ENCODE results near the gene USP2.

Gene USP2

DNA sequence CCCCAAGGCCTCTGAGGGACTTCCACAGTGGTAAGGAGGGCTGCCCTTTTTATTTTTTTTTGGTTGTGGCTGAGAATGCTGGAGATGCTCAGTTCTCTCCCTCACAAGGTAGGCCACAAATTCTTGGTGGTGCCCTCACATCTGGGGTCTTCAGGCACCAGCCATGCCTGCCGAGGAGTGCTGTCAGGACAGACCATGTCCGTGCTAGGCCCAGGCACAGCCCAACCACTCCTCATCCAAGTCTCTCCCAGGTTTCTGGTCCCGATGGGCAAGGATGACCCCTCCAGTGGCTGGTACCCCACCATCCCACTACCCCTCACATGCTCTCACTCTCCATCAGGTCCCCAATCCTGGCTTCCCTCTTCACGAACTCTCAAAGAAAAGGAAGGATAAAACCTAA is 37.3 kb upstream of the USP2 start:
- TF ChIP-seq, protein P1, sequence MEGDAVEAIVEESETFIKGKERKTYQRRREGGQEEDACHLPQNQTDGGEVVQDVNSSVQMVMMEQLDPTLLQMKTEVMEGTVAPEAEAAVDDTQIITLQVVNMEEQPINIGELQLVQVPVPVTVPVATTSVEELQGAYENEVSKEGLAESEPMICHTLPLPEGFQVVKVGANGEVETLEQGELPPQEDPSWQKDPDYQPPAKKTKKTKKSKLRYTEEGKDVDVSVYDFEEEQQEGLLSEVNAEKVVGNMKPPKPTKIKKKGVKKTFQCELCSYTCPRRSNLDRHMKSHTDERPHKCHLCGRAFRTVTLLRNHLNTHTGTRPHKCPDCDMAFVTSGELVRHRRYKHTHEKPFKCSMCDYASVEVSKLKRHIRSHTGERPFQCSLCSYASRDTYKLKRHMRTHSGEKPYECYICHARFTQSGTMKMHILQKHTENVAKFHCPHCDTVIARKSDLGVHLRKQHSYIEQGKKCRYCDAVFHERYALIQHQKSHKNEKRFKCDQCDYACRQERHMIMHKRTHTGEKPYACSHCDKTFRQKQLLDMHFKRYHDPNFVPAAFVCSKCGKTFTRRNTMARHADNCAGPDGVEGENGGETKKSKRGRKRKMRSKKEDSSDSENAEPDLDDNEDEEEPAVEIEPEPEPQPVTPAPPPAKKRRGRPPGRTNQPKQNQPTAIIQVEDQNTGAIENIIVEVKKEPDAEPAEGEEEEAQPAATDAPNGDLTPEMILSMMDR (IDR thresholded peaks at IDR 0.05; ENCODE audit: low read length, missing control alignments), result no peak
- DNase-seq (ENCODE audit: low read depth), result no peak
- no peak overlapping the region for H3K4me3 ChIP-seq (replicated peaks; ENCODE audit: low read depth, low read length)

DNA sequence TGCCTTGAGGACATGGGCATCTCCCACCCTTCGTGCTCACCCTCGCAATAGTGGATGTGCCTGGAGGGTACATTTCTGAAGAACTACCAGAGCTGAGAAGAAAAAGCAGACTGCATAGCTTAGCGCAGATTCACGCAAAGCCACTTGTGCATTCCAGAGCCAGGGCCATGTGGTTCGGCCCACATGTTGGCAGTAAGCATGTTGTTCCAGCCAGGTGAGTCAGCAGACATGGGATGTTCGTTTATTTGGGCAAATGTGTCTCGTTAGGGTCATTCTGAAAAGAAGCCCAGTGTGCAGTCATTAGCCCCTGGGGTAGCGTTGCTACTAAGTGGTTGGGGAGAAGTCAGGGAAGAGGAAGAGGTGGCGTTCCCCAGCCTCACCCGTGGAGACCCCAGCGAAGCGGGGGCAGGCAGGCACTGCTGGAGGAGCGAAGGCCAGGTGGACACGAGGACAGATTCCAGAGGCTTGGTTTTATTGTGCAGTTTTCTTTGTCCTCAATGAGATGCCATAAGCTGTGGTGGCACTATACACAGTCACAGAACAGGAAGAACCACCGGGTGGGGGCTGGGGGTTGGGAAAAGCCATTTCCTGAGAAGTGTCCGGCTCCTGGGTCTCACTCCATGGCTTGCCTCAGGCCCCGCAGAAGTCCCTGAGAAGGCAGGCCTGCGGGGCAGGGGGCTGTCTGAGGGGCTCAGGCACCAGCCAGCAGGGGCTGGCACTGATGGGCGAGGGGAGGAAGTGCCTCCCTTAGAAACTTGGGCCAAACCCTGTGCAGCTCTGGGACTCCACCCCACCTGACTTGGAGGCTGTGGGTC is 36.4 kb upstream of the USP2 start:
- DNase-seq (ENCODE audit: low read depth), result peak; percentile 70
- no peak overlapping the region for H3K4me3 ChIP-seq (replicated peaks; ENCODE audit: low read depth, low read length)

DNA sequence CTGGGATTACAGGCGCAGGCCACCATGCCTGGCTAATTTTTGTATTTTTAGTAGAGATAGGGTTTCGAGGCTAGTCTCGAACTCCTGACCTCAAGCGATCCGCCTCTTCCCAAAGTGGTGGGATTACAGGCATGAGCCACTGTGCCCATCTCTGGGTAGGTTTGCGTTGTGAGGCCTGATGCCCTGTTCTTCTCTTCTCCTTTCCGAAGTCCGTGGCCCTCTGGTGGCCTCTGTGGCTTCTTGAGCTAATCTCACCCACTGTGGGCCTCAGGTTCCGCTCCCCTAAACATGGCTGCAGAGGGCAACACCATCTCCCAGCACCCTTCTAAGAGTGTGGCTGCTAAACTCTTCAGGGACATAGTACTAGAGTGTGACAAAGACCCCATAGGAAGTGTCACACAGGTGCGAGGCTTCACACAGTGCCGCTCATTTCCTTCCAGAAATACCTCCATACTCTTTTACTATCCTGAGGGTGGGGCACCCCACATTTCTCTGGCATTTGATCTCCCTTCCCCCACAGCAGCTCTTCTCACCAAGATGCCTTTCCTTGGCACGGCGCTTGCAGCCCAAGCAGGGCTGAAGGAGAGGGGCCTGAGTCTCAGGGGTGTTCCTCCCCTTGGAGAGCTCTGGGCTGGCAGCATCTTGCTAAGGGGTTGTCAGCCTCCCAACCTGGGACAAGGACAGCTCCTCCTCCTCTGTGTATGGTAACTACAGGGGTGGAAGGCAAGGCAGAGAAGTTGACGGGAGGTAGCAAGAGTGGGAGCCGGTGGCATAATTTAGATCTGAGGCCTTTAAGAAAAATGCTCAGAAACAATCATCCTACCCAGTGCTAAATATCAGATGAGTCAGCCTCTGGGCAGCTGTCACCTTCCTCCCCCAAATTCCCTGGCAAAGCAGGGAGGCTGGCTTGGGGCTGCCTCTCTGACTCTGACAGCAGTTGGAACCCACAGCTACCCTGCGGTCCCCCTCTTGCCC is 35.4 kb upstream of the USP2 start:
- peak; percentile 59 for DNase-seq (ENCODE audit: low read depth)
- TF ChIP-seq, protein P1 (IDR thresholded peaks at IDR 0.05; ENCODE audit: low read length, missing control alignments), result no peak
- H3K4me3 ChIP-seq (replicated peaks; ENCODE audit: low read depth, low read length), result no peak overlapping the region

More for the DNA sequence above, 36.4 kb upstream of the USP2 start:
- TF ChIP-seq, protein P1 (IDR thresholded peaks at IDR 0.05; ENCODE audit: low read length, missing control alignments), result no peak

DNA sequence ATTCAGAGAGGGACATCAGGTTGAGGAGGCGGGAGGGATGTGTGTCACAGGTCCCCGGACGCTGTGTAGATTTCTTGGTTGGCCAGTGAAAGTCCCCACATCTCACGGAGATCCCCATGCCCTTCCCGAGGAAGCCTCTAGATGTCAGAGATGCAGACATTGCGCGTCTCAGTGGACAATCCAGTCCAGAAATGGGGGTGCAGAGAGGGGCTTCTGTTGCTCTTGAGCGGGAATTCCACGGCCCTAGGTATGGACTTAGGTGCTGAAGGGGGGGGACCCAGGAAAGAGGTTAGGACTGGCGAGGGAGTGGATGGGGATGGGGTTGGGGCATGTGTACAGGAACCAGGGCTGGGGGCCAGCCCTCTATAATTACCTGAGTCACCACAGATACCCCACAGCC is 34.5 kb upstream of the USP2 start:
- no peak for DNase-seq (ENCODE audit: low read depth)
- TF ChIP-seq, protein P1 (IDR thresholded peaks at IDR 0.05; ENCODE audit: low read length, missing control alignments), result no peak

DNA sequence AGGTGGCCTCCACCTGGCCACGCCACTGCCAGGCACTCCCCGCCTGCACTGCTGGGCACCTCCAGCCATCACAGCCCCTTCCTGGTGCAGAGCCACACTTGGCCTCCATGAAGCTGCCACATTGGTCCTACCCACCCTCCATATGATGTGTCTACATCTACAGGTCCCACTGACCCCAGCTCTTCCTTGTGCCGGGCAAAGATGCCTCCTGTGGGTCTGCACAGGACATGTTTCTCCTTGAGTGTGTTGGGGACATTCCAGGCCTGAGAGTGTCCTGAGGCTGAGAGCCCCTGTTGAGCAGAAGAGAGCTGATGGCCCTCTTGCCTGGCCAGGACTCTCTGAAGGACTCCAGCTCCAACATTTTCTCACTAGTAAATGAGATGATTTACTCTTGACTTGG is 34.0 kb upstream of the USP2 start:
- H3K4me3 ChIP-seq (replicated peaks; ENCODE audit: low read depth, low read length), result no peak overlapping the region
- no peak for DNase-seq (ENCODE audit: low read depth)
- TF ChIP-seq, protein P1 (IDR thresholded peaks at IDR 0.05; ENCODE audit: low read length, missing control alignments), result no peak

More for the DNA sequence above, 34.5 kb upstream of the USP2 start:
- no peak overlapping the region for H3K4me3 ChIP-seq (replicated peaks; ENCODE audit: low read depth, low read length)

DNA sequence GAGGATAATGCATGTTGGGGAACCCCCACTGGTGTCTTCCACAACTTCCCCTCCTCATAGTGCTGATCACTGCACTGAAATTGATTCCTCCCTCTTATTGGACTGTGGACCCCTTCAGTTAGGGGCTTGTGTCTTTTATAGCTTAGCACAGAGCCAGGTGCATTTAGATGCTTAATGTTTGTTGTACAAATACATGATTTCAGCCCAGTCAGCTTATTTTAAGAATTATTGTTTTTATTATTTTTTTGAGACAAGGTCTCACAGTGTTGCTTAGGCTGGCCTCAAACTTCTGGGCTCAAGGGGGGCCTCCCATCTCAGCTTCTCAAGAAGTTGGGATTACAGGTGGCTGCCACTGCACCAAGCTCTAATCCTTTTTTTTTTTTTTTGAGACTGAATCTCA is 33.2 kb upstream of the USP2 start:
- TF ChIP-seq, protein P1 (IDR thresholded peaks at IDR 0.05; ENCODE audit: low read length, missing control alignments), result no peak
- H3K4me3 ChIP-seq (replicated peaks; ENCODE audit: low read depth, low read length), result no peak overlapping the region
- DNase-seq (ENCODE audit: low read depth), result no peak
